Activated T-cell treated with anti-CD3 and anti-CD28 coated beads for 4 hours (primary cell): ENCODE data around the gene HAUS3.

Experiments
- DNase-seq: peaks from one replicate; pipeline ENCODE4 v3.0.0-alpha.2; 2020

Gene HAUS3, protein sequence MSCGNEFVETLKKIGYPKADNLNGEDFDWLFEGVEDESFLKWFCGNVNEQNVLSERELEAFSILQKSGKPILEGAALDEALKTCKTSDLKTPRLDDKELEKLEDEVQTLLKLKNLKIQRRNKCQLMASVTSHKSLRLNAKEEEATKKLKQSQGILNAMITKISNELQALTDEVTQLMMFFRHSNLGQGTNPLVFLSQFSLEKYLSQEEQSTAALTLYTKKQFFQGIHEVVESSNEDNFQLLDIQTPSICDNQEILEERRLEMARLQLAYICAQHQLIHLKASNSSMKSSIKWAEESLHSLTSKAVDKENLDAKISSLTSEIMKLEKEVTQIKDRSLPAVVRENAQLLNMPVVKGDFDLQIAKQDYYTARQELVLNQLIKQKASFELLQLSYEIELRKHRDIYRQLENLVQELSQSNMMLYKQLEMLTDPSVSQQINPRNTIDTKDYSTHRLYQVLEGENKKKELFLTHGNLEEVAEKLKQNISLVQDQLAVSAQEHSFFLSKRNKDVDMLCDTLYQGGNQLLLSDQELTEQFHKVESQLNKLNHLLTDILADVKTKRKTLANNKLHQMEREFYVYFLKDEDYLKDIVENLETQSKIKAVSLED

DNA sequence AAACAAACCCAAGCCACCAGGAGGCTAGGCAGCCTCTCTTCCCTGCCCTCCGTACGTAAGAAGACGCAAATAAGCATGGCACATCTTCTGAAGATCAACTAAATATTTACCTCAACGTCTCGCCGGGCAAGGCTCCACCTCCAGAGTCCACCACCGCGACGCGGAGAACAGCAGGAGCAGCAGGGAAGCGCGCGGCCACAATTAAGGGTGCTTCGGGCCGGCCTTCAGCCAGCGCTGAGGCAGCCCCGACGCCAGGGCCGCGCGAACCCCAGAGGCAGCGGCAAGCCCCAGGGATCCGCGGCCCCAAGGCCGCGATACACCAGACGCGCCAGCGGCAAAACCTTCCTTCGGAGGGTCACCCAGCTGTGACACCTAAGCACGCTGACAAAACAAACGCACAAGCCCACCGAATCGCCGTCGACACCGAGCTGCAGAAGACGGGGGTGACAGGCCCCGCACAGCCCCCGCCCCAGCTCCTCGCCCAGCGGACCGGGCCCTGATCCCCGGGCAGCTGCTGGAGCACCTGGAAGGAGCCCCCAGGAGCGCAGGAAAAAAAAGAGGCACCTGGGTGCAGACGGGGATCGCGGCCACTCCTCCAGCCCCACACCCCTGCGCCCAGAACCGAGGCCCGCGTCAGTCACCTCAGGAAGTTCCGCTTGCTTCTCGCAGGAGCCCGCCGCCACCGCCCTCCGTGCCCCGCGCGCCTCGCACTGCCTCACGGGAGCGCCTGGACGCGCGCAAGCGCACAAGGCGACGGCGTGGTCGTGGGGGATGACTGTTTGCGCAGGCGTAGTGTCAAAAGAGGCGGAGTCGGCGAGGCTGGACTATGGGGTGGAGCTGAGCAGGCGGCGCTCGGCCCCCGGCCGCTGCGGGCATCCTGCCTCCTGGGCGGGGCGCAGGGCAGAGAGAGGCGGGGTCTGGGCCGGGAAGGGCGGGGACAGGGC lies at the start of gene HAUS3, which contains the start of gene POLN:
TSS of gene HAUS3 (minus strand) at position 712 of the 944 bp plus-strand sequence. CDS start 1,175 bp downstream, outside the sequence.
TSS of gene POLN (minus strand) at position 712 of the 944 bp plus-strand sequence. CDS start 12,890 bp downstream, outside the sequence.
- DNase-seq = peak; percentile 99

DNA sequence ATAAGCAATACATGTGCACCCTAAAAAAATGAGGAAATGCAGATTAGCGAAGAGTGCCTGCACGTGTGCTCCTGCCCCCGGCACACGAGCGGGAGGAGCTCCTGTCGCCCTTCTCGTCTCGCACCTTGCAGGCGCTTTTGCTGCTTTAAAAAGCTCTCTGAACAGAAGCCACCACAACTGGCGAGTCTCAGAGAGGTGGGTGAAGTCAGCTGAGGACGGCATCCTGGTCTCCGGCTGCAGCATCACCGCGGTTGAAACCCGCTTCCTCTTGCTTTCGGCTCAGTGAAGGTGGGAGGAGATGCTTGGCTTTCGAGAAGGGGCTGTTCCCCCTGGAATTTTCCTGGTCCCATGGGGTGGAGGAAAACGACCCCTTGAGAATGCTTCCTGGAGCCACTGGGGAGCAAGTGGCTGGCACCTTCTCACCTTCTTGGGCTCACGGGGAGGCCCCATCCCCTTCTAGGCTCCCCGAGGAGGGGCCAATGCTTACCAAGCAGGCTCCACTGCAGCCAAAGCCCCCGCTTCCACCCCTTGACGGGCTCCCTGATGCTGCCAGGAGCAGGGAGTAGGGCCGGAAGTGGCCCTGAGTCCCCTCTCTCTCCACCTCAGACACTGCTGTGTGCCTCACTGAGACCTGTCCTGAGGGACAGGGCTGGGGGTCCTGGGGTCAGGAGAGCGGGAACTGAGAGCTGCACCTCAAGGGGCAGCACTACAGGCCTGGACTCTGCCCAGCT lies 49.2 kb upstream of the HAUS3 start:
- peak; percentile 13 for DNase-seq

DNA sequence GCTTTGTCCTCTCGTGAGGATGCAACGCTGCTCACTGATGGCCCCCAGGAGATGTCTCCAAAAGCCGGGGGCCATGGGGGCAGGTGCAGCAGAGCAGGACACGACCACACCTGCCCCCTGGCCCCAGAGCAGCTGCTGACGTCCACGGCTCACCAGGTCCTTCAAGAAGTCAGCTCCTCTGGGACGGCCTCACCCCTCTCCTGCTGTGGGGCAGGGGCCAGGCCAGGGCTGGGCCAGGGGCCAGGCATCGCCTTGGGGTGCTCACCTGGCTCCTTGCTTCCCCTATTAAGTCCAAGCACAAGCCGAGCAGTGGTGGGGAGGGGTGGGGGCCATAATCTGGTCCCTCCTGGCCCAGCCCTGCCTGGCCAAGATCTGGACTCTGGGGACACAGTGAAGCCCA lies 48.6 kb upstream of the HAUS3 start:
- DNase-seq = no peak

DNA sequence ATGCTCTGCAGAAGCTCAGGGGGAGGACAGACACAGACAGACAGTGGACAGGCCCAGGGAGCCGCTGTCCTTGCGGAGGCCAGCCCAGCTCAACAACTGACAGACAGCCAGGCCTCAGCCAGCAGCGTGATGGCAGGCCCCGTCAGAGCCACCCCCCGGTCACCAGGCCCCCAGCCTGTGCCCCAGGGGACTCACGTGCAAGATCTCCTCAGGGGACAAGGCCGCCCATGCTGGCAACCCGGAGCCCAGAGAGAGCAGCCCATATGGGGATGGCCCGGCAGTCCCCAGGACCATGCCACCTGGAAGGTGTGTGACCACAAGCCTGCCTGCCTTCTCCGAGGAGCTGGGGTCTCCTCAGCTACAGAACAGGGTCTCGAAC lies 48.0 kb upstream of the HAUS3 start:
- DNase-seq = no peak

DNA sequence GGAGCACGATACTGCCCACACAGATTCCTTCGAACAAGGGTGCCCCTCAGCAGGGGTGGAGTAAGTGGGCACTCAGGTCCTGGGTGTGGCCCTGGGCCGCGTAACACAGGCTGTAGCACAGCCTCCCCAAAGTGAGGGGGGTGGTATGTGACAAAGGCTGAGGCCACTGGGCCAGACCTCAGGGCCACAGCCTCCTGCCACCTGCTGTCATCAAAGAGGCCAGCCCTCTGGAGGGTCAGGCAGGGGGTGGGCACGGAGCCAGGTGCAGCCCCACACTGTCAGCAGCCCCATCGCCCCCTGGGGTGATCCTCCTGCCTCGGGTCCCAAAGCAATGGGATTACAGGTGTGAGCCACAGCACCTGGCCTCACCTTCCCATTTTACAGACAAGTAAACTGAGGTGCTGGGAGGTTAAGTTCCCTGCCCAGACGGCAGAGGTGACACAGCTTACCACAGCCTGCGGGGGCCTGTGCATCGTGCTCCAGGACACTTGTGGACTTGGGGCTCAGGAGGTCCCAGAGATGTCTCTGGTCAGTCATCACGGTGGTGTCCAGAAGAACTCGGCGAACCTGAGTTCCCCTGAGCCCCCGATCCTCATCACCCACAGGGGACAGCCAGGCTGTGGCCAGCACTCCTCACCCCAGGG lies 47.5 kb upstream of the HAUS3 start:
- no peak for DNase-seq

DNA sequence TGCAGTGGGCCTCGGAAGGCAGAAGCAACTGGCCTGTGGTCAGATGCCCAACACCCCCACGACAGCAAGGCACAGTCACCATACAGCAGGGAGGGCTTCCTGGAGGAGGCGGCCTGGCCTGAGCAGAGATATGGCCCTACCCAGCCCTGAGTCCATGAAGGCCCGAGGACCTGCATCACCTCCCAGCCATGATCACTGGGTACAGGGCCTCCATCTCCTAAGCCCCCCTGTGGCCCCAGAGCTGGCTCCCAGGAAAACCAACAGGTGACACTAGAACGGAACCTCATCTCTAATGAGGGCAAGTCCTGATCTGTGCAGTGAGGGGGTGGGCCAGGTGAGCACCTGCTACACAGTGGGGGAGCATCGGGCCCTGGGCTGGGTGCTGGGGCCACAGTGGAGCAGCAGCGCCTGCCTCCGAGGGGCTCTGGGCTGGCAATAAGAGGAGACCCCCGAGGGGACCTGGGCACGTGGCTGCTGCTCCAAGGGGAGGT lies 46.2 kb upstream of the HAUS3 start:
- DNase-seq = no peak

DNA sequence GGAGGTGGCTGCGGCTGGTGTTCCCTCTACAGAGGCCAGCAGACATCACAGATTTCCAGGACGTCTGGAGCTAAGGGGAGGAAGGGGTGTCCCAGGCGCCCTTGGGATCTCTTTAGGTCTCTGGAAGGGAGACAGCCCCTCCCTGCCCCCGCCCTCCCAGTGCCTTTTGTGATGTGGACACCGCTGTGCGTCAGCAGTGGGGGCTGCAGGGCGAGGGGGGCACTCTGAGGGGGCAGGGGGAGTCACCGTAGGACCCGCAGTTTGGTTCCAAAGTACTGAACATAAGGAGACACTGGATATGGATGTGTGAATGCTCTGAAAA lies 45.6 kb upstream of the HAUS3 start:
- DNase-seq = no peak

DNA sequence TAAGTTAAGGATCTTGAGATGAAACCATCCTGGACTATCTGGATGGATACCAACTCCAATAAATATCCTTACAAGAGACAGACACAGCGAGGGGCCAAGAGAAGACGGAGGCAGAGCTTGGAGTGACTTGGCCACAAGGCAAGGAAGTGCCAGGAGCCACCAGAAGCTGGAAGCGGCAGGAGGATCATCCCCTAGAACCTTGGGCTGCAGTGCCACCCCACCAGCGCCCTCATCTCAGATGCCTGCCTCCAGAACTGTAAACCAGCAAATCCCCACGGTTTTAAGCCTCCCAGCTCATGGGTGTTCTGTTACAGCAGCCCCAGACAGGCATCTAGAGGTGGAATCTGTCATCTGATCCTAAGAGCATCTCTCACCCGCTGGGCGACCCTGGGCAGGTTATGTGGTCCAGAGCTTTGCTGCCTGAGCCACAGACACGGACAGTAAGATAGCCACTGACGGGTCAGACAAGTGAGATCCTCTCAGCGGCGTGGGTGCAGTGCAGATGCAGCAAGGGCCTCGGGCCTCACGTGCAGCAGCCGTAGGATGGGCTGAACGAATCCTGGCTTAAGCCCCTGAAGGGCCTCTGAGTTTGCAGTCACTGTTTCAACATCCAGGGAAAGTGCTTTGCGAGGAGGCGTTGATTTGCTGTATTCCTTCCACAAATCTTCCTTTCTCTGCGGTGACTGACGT lies 45.1 kb upstream of the HAUS3 start:
- no peak for DNase-seq

DNA sequence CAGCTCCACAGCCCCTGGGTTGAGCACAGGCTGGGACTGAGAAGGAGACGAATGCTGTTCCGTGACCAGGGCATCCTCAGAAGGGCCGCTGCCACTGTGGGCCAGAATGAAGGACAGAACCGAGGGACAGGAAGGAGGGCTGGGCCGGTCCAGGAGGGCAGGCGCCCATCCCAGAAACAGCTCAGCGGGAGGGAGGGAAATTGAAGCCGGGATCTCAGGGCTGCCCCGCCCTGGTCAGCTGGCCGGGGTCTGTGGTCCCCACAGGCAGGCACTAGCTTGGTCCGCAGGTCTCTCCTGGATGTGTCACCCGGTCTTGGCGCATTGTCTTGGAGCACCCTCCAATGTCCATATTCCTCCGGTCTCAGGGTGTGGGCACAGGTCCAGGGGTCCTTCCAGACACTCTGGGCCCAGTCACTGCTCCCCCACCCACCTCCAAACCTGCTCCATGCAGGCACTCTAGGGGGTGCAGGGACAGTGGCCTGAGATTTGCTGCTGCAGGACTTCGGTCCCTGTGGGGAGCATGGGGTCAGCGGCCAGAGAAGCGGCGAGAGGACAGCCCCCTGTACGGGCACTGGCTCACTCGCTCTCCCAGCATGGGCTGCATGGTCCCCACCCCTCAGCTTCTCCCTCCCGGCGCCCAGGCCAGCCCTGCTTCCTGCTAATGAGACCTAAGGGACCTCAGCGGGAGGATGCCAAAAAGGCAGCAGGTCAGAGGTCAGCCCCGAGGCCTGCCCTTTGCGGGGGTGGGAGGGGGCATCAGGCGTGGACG lies 43.9 kb upstream of the HAUS3 start:
- no peak for DNase-seq

DNA sequence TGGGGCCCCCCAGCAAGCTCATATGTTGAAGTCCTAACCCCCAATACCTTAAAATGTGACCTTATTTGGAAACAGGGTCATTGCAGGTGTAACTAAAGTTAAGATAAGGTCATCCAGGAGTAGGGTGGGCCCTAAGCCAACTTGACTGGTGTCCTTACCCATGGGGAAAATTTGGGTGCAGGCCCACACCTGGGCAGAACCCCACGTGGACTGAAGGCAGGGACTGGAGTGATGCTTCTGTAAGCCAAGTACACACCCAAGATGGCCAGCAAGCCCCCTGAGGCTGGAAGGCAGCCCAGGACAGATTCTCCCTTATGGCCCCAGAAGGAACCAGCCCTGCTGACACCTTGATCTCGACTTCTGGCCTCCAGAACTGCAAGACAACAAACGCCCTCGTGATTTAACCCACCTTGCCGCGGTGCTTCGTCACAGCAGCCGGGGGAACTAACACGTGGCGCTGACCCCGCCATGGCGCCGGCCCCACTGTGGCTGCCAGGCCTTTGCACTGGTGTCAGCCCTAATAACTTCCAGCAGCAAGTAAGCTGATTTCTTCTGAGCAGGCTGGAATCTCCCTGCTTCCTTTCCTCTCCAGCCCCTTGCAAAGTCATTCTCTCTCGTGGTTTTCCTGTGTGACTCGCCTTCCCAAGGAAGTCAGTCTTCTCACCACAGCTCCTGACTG lies 43.2 kb upstream of the HAUS3 start:
- DNase-seq = no peak

DNA sequence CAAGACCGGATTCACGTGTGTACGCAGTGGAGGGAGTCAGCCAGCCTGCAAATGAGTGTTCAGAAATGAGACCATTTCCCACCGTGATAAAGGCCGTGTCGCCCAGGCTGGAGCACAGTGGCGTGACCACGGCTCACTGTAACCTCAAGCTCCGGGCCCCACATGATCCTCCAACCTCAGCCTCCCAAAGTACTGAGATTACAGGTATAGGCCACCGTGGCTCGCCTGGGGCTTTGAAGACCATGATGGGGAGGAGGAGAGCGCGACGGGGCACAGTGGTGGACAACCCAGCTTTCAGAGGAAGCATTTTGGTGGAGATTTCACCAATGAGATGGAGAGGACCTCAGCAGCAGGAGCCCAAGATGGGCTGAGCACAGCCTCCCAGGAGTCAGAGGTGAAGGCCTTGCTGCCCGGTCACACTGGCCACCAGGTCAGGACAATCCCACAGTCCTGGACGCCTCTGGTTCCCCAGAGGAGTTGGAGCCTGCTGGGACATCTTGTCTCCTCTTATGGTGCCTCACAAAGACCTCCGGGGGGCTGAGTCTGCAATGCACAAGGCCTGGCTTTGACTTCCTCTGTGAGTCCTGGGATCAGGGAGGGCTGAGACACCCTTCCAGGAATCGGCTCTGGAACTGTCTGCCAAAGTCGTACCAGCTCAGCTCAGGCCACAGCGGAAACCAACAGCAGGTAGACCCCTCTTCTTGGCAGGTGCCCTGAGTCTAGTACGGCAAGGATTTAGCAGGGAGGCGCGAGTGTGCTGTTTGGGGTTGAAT lies 42.4 kb upstream of the HAUS3 start:
- no peak for DNase-seq

DNA sequence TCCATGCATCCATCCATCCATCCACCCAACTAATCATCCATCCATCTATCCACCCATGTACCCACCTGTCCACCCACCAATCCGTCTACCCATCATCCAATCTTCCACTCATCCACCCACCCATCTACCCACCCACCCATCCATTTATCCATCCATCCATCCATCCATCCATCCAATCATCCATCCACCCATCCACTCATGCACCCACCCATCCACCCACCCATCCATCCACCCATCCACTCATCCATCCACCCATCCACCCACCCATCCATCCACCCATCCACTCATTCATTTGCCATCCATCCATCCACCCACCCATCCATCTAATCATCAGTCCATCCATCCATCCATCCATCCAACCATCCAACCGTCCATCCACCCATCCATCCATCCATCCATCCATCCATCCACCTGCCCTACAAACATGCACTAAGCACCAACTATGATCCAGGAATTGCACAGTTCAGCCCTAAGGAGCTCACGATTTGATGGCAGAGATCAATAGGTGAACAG lies 41.3 kb upstream of the HAUS3 start:
- DNase-seq = no peak

DNA sequence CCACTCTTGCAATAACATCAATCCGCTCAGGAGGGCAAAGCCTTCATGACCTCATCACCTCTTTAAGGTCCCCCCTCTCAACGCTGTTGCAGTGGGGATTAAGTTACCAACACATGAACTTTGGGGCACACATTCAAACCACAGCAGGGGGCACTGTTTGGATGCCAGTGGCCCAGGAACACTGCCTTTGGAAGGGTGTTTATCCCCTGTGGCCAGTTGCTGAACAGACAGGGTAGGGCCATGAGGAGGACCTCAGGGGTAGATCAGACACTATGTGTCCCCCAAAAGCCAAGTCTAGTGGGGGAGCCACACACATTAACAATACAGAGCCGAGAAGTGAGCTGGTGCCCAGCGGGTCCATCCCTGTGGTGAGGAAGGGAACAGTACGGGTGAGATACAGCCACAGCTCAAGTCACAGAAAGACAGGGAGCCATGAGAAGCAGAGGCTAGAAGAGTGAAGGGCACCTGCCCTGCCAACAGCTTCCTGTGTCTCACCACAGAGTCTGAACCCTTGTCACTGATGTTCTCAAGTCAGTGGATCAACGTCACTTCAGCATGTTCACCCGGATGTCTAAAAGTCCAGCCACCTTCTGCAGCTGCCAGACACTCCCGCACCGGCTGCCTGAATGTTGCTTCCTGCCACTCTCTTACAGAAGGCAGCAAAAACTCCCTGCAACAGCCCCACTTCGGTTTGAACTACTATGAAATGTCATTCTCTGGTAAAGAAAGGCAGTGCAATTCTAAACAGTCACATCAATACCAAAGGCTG lies 39.8 kb upstream of the HAUS3 start:
- peak; percentile 40 for DNase-seq

DNA sequence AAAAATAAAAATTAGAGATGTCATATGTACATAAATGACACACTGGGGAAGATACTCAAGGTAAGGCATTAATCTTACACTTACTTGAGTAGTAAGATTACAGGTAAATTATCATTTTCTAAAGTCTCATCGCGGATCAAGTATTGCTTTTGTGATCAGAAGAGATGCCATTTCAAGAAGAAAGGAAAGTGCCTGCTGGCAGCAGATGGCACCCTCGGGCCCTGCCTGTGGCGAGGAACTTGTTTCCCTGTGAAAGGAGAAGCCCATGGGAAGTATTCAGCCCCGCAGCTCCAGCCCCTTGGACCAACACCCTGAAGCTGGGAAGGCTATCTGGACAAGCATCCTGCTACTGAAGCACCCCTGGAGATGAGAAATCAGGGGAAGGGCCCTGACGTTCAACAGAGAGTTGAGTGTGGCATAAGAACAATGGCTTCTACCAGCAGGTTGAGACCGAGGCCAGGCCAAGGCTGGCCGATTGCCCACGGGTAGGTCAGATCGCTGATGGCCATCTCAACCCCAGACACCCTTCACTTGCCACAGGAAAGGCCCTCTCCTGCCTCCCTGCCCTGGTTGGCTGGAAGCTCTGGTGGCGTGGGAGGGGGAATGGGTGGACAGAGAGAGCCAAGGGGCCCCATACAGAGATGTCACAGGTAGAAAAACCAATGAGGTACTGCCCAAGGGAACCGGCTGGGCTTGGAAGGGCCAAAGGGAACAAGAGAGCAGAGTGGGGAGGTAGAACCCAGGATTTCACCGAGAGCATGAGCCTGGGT lies 38.8 kb upstream of the HAUS3 start:
- no peak for DNase-seq

DNA sequence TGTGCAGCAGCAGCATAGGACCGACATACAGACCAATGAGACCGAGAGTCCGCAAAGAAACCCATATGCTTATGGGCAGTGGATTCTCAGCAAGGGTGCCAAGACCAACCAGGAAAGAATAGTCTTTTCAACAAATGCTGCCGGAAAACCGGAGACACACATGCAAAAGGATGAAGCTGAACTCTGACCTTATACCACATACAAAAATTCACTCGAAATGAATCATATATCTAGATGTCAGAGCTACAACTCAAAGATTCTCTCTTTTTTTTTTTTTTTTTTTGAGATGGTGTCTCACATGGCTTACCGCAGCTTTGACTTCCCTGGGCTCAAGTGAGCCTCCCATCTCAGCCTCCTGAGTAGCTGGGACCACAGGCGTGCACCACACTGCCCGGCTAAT lies 36.0 kb upstream of the HAUS3 start:
- DNase-seq = no peak

DNA sequence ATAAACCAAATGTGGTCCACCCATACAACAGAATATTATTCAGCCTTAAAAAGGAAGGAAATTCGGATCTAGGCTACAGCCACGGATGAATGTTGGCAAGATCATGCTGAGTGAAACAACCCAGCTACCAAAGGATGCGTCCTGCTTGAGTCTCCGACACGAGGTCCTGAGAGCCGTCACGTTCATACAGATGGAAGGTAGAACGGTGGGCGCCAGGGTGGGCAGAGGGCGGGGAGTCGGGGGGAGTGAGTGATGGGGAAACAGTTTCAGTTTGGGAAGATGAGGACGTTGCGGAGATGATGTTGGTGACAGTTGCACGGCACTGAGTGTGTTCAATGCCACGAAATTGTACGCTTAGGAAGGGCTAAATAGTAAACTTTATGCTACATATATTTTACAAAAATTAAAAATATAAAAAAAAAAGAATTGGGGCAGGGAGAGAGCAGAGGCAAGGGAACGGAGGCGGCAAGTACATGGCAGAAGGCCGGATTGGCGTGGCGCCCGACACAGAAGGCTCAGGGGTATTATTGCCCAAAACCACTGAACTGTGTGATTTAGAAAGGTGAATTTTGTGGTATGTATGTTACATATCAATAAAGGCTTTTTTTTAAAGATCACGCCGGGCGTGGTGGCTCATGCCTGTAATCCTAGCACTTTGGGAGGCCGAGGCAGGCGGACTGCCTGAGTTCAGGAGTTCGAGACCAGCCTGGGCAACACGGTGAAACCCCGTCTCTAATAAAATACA lies 34.8 kb upstream of the HAUS3 start:
- DNase-seq = no peak
